ENCODE data around the gene THRSP. TPM values are rescaled to one million over a fixed set of nuclear protein-coding genes. Genes with fewer than 3 reads are reported as not detected.
"Not testable (repeated sequence)": the region's sequence is repeated elsewhere in the genome, so short reads cannot be mapped to it uniquely, and the experiment has no call there.

Gene THRSP
- total RNA-seq, 4 donors from 2014 or later, result not detected

- no peak for DNase-seq (ENCODE audit: extremely low spot score)
- TF ChIP-seq POLR2A (IDR thresholded peaks at IDR 0.05; ENCODE audit: low read depth), result no peak
- no peak for TF ChIP-seq POLR2AphosphoS5 (IDR thresholded peaks at IDR 0.05)
- TF ChIP-seq EP300 (IDR thresholded peaks at IDR 0.05), result no peak
- TF ChIP-seq CTCF (IDR thresholded peaks at IDR 0.05), result no peak
- H3K4me3 ChIP-seq, result no peak overlapping the region
- intact Hi-C loops (cut with DNase I), result no loop called here
- H3K27ac ChIP-seq (replicated peaks in 1 of 4), result no peak overlapping the region
- H3K9me3 ChIP-seq, result no peaks in the 10 kb centered on the region
- 92% methylated on average over 2 of the region's 2 CpGs for WGBS
- H3K36me3 ChIP-seq, result no peaks in the 10 kb centered on the region
- H3K27me3 ChIP-seq, result peaks cover 0 to 6% (median 0%) of the 10 kb centered on the region in 4 donors
- peaks cover 8 to 21% (median 18%) of the 10 kb centered on the region in 4 donors for H3K4me1 ChIP-seq
Observed at GRCh38 chr11:78027759-78028158, 35.9 kb upstream of the THRSP start.

- 90% methylated on average over 9 of the region's 9 CpGs for WGBS
- H3K27ac ChIP-seq (replicated peaks in 1 of 4); H3K36me3 ChIP-seq; DNase-seq (ENCODE audit: extremely low spot score); H3K4me3 ChIP-seq; H3K27me3 ChIP-seq; intact Hi-C loops (cut with DNase I); H3K9me3 ChIP-seq: not testable (repeated sequence)
- peaks cover 8 to 14% (median 11%) of the 10 kb centered on the region in 4 donors for H3K4me1 ChIP-seq
Observed at GRCh38 chr11:78028423-78028822, 35.2 kb upstream of the THRSP start.

- Histone ChIP-seq H3K9me3 (no peaks in the 10 kb centered on the region), H3K4me1 (peaks cover 8 to 13% (median 10%) of the 10 kb centered on the region in 4 donors), H3K27me3 (no peaks in the 10 kb centered on the region), H3K36me3 (no peaks in the 10 kb centered on the region), H3K4me3 (no peak overlapping the region), H3K27ac (replicated peaks in 1 of 4) (no peak overlapping the region)
- no peak for TF ChIP-seq POLR2A (IDR thresholded peaks at IDR 0.05; ENCODE audit: low read depth)
- no peak for TF ChIP-seq CTCF (IDR thresholded peaks at IDR 0.05)
- no peak for TF ChIP-seq EP300 (IDR thresholded peaks at IDR 0.05)
- TF ChIP-seq POLR2AphosphoS5 (IDR thresholded peaks at IDR 0.05), result no peak
- WGBS, result 35% methylated on average over 6 of the region's 7 CpGs
- DNase-seq (ENCODE audit: extremely low spot score), result no peak
- intact Hi-C loops (cut with DNase I), result no loop called here
Observed at GRCh38 chr11:78030429-78031325, 33.0 kb upstream of the THRSP start.

- intact Hi-C loops (cut with DNase I), result no loop called here
- no peak for DNase-seq (ENCODE audit: extremely low spot score)
- Histone ChIP-seq H3K27ac (replicated peaks in 1 of 4) (no peak overlapping the region), H3K4me1 (peaks cover 8 to 13% (median 10%) of the 10 kb centered on the region in 4 donors), H3K9me3 (no peaks in the 10 kb centered on the region), H3K27me3 (no peaks in the 10 kb centered on the region), H3K36me3 (no peaks in the 10 kb centered on the region), H3K4me3 (no peak overlapping the region)
- TF ChIP-seq POLR2A (IDR thresholded peaks at IDR 0.05; ENCODE audit: low read depth) (no peak), CTCF (IDR thresholded peaks at IDR 0.05) (no peak), EP300 (IDR thresholded peaks at IDR 0.05) (no peak), POLR2AphosphoS5 (IDR thresholded peaks at IDR 0.05) (no peak)
- 83% methylated on average over 3 of the region's 3 CpGs for WGBS
Observed at GRCh38 chr11:78031629-78032028, 32.0 kb upstream of the THRSP start.

- Histone ChIP-seq H3K4me1 (peaks cover 8 to 13% (median 10%) of the 10 kb centered on the region in 4 donors), H3K9me3 (no peaks in the 10 kb centered on the region), H3K36me3 (no peaks in the 10 kb centered on the region), H3K27ac (replicated peaks in 1 of 4) (no peak overlapping the region), H3K27me3 (no peaks in the 10 kb centered on the region), H3K4me3 (no peak overlapping the region)
- no peak for DNase-seq (ENCODE audit: extremely low spot score)
- TF ChIP-seq EP300 (IDR thresholded peaks at IDR 0.05) (no peak), POLR2A (IDR thresholded peaks at IDR 0.05; ENCODE audit: low read depth) (no peak), CTCF (IDR thresholded peaks at IDR 0.05) (no peak), POLR2AphosphoS5 (IDR thresholded peaks at IDR 0.05) (no peak)
- intact Hi-C loops (cut with DNase I), result no loop called here
Observed at GRCh38 chr11:78032090-78032489, 31.6 kb upstream of the THRSP start.

Data from esophagus muscularis mucosa (tissue), 4 donors.